ENCODE measurements around the gene C16orf90.

The C16orf90 gene

DNA sequence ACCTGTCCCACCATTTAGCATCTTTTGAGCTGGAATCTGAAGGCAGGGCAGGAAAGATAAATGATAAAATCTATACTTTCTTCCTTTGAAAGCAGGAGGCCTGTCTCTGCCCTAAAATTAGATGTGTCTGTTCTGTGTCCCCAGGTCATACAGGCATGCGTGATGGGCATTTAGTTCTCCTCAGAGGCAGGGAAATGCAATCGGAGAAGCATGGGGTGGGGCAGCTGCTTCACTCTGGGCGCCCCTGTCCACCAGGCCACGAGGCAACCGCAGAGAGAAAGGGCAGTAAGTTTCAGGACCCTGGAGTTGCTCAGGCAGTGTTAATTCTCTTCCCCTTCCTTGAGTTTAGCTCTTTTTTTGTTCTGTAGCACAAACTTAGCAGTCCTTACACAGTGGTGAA lies 30.7 kb upstream of the C16orf90 start:
- H3K36me3 ChIP-seq (ENCODE audit: control insufficient read depth, insufficient read depth, low read length) = no peaks in the 10 kb centered on the region
- H3K9ac ChIP-seq (ENCODE audit: low read length) = no peak overlapping the region
- H3K4me1 ChIP-seq (ENCODE audit: control insufficient read depth, insufficient read depth, low read length) = no peaks in the 10 kb centered on the region
- H3K9me3 ChIP-seq (ENCODE audit: control insufficient read depth, low read length) = no peaks in the 10 kb centered on the region
- no peak overlapping the region for H3K4me3 ChIP-seq (ENCODE audit: low read length)
- H3K27me3 ChIP-seq (ENCODE audit: control insufficient read depth, insufficient read depth, low read length) = no peaks in the 10 kb centered on the region

DNA sequence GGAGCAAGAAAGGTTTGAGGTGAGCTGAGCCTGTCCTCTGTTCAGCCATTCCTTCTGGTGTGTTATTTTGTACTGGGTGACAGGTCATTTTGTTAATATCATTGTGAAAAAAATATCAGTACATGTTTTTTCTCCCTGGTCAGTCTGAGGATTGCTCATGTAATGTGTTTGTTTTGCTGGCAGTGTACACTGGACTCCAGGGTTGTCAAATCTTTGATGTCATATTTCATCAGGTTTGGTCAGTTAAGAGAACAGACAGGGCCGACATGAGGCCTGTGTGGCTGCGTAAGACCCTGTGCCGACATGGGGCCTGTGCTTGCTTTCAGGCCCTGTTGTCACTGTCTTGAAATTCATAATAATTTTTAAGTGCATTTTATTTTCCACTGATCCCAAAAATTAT lies 28.0 kb upstream of the C16orf90 start:
- H3K4me3 ChIP-seq (ENCODE audit: low read length) = no peak overlapping the region
- H3K9ac ChIP-seq (ENCODE audit: low read length) = no peak overlapping the region
- no peaks in the 10 kb centered on the region for H3K27me3 ChIP-seq (ENCODE audit: control insufficient read depth, insufficient read depth, low read length)
- no peaks in the 10 kb centered on the region for H3K9me3 ChIP-seq (ENCODE audit: control insufficient read depth, low read length)
- H3K4me1 ChIP-seq (ENCODE audit: control insufficient read depth, insufficient read depth, low read length) = no peaks in the 10 kb centered on the region
- no peaks in the 10 kb centered on the region for H3K36me3 ChIP-seq (ENCODE audit: control insufficient read depth, insufficient read depth, low read length)

DNA sequence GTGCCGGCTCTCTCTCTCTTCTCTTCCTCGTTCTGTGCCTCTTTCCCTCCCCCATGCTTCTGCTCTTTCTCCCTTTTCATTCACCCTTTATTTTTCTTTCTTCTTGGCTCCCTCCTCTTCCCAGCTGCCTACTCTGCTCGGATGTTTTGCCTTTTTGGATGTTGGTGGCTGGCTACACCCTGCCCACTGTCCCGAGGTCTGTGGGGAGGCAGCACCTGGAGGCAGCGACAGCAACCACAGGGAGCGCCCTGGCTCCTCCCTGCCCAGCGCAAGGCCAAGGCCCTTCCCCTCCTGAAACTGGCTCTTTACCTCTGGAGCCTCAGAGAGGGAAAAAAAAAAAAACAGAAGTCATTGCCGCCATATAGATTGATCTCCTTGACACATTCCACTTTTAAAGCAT lies 25.6 kb upstream of the C16orf90 start:
- Histone ChIP-seq H3K27me3 (ENCODE audit: control insufficient read depth, insufficient read depth, low read length) (no peaks in the 10 kb centered on the region), H3K36me3 (ENCODE audit: control insufficient read depth, insufficient read depth, low read length) (no peaks in the 10 kb centered on the region), H3K9me3 (ENCODE audit: control insufficient read depth, low read length) (no peaks in the 10 kb centered on the region), H3K4me3 (ENCODE audit: low read length) (no peak overlapping the region), H3K4me1 (ENCODE audit: control insufficient read depth, insufficient read depth, low read length) (no peaks in the 10 kb centered on the region), H3K9ac (ENCODE audit: low read length) (no peak overlapping the region)

DNA sequence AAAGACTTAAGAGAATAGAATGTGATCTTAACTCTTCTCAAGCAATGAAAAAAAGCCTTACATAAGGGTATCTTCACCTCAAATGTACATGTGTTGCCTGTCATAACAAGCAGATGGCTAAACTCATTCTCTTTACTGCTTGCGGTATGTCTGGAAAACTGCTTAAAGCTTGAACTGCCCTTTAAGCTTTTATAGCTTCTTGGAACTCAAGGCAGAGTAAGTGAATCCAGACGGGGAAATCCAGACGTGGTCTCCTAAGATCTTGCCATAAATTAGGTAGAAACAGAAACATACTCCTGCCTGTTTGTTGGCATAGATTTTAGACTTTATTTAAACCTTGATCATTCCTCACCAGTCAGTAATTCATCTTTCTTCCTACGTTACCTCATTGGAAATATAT lies 25.1 kb upstream of the C16orf90 start:
- Histone ChIP-seq H3K27me3 (ENCODE audit: control insufficient read depth, insufficient read depth, low read length) (no peaks in the 10 kb centered on the region), H3K4me3 (ENCODE audit: low read length) (no peak overlapping the region), H3K9ac (ENCODE audit: low read length) (no peak overlapping the region), H3K36me3 (ENCODE audit: control insufficient read depth, insufficient read depth, low read length) (no peaks in the 10 kb centered on the region), H3K9me3 (ENCODE audit: control insufficient read depth, low read length) (no peaks in the 10 kb centered on the region), H3K4me1 (ENCODE audit: control insufficient read depth, insufficient read depth, low read length) (no peaks in the 10 kb centered on the region)

DNA sequence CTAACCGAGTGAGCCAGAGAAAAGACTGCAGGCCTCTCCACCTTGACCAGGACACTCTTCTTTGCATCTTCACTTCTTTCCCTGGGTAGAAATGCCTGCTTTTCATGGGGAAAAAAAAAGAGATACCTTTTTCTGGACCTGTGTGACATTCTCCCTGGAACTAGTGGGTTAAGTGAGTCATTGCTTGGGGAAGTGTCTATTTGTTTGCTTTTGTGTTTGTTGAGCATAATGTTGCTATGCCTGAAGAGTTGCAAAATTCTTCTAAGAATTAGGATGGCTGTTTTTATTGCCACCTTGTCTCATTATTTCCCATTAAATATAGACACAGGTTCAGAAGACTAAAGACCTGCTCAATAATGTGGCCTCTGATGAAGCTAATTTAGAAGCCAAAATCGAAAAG lies 24.3 kb upstream of the C16orf90 start:
- no peaks in the 10 kb centered on the region for H3K4me1 ChIP-seq (ENCODE audit: control insufficient read depth, insufficient read depth, low read length)
- no peaks in the 10 kb centered on the region for H3K27me3 ChIP-seq (ENCODE audit: control insufficient read depth, insufficient read depth, low read length)
- no peaks in the 10 kb centered on the region for H3K36me3 ChIP-seq (ENCODE audit: control insufficient read depth, insufficient read depth, low read length)
- no peak overlapping the region for H3K4me3 ChIP-seq (ENCODE audit: low read length)
- no peak overlapping the region for H3K9ac ChIP-seq (ENCODE audit: low read length)
- no peaks in the 10 kb centered on the region for H3K9me3 ChIP-seq (ENCODE audit: control insufficient read depth, low read length)

DNA sequence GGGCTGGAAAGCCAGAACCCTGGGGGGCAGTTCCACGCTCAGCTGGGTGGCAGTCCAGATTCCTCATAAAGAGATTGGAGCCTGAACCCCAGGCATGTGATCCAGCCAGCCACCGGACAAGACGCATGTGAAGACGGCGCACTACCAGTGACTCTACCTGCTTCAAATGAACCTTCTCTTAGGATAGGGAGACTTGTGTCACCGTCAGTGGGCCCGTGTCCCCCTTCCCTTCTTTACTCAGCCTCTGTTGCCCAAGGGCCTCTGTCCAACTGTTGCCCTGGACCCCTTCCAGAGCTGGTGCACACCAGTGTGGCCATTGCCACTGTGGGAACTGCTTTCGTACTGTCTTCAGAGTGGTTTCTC lies 23.7 kb upstream of the C16orf90 start:
- H3K4me1 ChIP-seq (ENCODE audit: control insufficient read depth, insufficient read depth, low read length) = no peaks in the 10 kb centered on the region
- no peaks in the 10 kb centered on the region for H3K36me3 ChIP-seq (ENCODE audit: control insufficient read depth, insufficient read depth, low read length)
- H3K27me3 ChIP-seq (ENCODE audit: control insufficient read depth, insufficient read depth, low read length) = no peaks in the 10 kb centered on the region
- H3K4me3 ChIP-seq (ENCODE audit: low read length) = no peak overlapping the region
- H3K9me3 ChIP-seq (ENCODE audit: control insufficient read depth, low read length) = no peaks in the 10 kb centered on the region
- no peak overlapping the region for H3K9ac ChIP-seq (ENCODE audit: low read length)

DNA sequence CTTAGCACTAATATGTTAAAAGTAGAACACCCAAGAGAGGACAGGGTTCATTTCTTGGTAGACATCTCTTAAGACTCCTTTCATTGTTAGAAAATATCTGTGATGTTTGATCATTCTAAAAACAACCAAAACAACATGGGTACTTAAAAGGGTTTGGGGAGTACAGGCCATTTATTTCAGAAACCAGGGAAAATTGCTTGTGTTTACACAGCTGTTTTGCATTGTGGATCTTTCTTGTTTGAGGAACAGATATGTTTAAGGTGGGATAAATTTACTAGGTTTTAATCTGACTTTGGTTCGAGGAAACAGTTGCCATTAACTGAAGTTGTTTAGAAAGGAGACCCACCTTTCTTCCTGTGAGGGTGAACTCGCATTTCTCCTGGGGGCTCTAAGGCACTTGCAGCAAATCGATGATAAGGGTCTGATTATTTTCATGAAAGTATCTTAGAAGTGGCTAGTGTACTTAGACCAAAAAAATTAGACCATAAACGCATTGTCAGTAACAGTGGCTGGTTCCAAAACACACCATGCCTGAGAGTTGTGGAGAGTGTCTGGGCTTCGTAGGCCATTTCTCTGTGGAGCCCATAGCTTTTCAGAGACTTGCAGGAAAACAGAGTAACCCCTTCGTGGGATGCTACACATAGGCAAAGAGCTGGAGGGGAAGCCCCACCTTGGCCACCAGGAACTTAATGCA lies 23.1 kb upstream of the C16orf90 start:
- no peak overlapping the region for H3K4me3 ChIP-seq (ENCODE audit: low read length)
- no peaks in the 10 kb centered on the region for H3K27me3 ChIP-seq (ENCODE audit: control insufficient read depth, insufficient read depth, low read length)
- H3K4me1 ChIP-seq (ENCODE audit: control insufficient read depth, insufficient read depth, low read length) = no peaks in the 10 kb centered on the region
- no peaks in the 10 kb centered on the region for H3K36me3 ChIP-seq (ENCODE audit: control insufficient read depth, insufficient read depth, low read length)
- H3K9me3 ChIP-seq (ENCODE audit: control insufficient read depth, low read length) = no peaks in the 10 kb centered on the region
- H3K9ac ChIP-seq (ENCODE audit: low read length) = no peak overlapping the region

DNA sequence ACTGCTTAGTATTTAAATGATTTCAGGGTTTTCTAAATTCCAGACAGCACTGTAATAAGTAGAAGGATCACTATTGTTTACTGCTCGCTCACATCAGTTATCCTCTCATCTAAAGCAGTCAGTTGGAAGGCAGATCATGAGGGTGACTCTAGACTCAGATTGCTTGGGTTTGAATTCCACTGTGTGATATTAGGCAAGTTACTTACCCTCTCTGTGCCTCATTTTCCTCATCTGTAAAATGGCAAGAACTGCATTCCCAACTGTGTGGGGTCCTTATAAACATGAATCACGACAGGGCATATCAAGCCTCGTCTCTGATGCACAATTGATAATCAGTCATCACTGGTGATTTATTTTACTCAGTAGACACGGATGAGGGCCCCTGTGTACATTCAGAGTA lies 20.6 kb upstream of the C16orf90 start:
- Histone ChIP-seq H3K27me3 (ENCODE audit: control insufficient read depth, insufficient read depth, low read length) (no peaks in the 10 kb centered on the region), H3K9ac (ENCODE audit: low read length) (no peak overlapping the region), H3K4me3 (ENCODE audit: low read length) (no peak overlapping the region), H3K4me1 (ENCODE audit: control insufficient read depth, insufficient read depth, low read length) (no peaks in the 10 kb centered on the region), H3K9me3 (ENCODE audit: control insufficient read depth, low read length) (no peaks in the 10 kb centered on the region), H3K36me3 (ENCODE audit: control insufficient read depth, insufficient read depth, low read length) (peaks cover 3% of the 10 kb centered on the region)

DNA sequence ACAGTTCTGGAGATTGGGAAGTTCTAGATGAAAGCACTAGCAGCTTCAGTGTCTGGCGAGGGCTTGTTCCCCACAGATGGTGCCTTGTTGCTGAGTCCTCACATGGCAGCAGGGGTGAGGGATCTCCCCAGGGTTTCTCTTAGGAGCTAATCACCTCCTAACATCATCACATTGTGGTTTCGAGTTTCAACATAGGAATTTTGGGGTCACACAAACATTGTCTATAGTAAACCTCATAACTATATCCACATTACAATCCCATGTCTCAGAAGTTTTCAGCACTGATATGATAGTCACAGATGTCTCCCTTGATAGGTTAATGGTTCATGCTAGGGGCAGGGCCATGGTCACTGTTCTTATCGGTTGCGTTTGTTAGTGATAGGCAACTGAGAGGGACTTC lies 19.3 kb upstream of the C16orf90 start:
- Histone ChIP-seq H3K27me3 (ENCODE audit: control insufficient read depth, insufficient read depth, low read length) (no peaks in the 10 kb centered on the region), H3K4me1 (ENCODE audit: control insufficient read depth, insufficient read depth, low read length) (no peaks in the 10 kb centered on the region), H3K9me3 (ENCODE audit: control insufficient read depth, low read length) (no peaks in the 10 kb centered on the region), H3K4me3 (ENCODE audit: low read length) (no peak overlapping the region), H3K9ac (ENCODE audit: low read length) (no peak overlapping the region), H3K36me3 (ENCODE audit: control insufficient read depth, insufficient read depth, low read length) (peaks cover 3% of the 10 kb centered on the region)

DNA sequence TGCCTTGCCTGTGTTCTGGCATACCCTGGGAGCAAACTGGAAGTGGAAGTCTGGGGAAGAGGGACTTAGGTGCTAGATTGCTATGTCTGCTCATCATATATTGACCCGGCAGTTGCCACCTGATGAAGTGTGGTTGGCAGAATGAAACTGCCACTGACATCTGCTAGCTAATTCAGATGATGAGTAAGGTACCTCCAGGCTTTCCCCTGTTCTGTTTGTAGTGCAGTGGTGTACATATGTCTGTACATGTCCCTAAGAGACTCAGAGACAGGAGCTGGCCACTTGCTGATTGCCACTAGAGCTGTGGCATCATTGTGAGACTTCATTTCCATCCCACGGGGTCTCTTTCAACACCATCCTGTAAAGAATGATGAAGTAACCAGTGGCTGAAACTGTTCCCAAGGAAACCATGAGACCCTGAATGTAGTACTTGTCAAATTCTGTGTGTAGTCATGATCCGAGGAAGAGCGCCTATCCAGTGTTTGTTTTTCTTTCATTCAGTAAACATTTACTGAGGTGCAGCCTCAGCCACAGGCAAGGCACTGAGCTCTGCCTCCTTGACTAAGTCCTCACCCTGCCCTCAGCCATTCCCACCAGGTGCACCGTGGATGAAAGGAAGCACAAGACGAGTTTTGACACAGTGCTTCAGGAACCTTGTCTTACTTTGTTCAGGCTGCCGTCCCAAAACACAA lies 18.7 kb upstream of the C16orf90 start:
- H3K4me1 ChIP-seq (ENCODE audit: control insufficient read depth, insufficient read depth, low read length) = no peaks in the 10 kb centered on the region
- H3K27me3 ChIP-seq (ENCODE audit: control insufficient read depth, insufficient read depth, low read length) = no peaks in the 10 kb centered on the region
- H3K9ac ChIP-seq (ENCODE audit: low read length) = no peak overlapping the region
- no peak overlapping the region for H3K4me3 ChIP-seq (ENCODE audit: low read length)
- peaks cover 3% of the 10 kb centered on the region for H3K36me3 ChIP-seq (ENCODE audit: control insufficient read depth, insufficient read depth, low read length)
- no peaks in the 10 kb centered on the region for H3K9me3 ChIP-seq (ENCODE audit: control insufficient read depth, low read length)

DNA sequence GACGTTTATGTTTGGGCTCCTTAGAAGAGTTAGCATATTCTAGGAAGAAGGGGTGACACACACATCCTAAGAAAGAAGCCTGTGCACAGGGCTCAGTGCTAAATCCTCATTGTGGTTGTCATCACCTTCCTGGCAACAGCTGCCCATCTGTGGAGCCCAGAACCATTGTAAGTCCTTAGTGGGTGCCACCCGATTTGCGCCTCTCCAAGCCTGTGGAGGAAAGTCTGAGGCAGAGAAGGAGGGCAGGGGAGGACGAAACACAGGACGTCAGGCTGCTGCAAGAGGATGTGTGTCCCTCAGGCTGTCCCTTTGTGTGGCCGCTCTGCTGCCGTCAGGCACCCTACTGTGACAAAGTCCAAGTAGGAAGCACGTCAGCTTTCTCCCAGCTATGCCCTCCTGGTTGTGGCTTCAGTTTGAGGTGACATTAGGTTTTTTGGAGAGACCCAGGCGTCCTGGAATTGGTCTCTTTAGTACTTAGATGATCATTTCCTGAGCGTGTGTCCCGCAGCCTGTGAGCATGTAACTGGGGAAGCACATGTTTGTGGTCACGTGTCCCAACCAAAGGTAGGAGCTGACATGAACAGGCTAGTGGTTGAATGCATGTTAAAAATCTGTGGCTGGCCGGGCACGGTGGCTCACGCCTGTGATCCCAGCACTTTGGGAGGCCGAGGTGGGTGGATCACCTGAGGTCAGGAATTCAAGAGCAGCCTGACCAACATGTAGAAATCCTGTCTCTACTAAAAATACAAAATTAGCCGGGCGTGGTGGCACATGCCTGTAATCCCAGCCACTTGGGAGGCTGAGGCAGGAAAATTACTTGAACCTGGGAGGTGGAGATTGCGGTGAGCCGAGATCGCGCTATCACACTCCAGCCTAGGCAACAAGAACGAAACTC lies 16.2 kb upstream of the C16orf90 start:
- H3K27me3 ChIP-seq (ENCODE audit: control insufficient read depth, insufficient read depth, low read length) = no peaks in the 10 kb centered on the region
- peaks cover 3% of the 10 kb centered on the region for H3K36me3 ChIP-seq (ENCODE audit: control insufficient read depth, insufficient read depth, low read length)
- no peaks in the 10 kb centered on the region for H3K9me3 ChIP-seq (ENCODE audit: control insufficient read depth, low read length)
- no peak overlapping the region for H3K9ac ChIP-seq (ENCODE audit: low read length)
- H3K4me3 ChIP-seq (ENCODE audit: low read length) = no peak overlapping the region
- H3K4me1 ChIP-seq (ENCODE audit: control insufficient read depth, insufficient read depth, low read length) = no peaks in the 10 kb centered on the region

DNA sequence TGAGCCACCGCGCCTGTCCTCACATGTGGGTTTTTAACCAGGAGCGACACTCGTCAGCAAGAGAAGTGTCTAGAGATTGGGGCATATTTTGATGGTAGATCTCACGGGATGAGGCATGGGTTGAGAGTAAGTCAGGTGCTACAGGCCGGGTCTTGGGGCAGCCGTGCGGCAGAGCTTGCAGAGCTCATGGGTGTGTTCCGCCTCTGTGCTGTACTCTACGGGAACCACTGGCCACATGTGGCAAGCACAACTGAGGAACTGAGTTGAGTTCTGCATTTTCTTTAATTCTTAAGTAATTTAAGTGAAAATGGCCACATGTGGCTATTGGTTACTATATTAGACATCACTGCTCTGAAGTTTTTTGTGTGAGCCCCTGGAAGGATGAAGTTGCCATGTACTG lies 15.1 kb upstream of the C16orf90 start:
- H3K4me3 ChIP-seq (ENCODE audit: low read length) = no peak overlapping the region
- no peaks in the 10 kb centered on the region for H3K9me3 ChIP-seq (ENCODE audit: control insufficient read depth, low read length)
- H3K27me3 ChIP-seq (ENCODE audit: control insufficient read depth, insufficient read depth, low read length) = no peaks in the 10 kb centered on the region
- H3K9ac ChIP-seq (ENCODE audit: low read length) = no peak overlapping the region
- H3K36me3 ChIP-seq (ENCODE audit: control insufficient read depth, insufficient read depth, low read length) = peaks cover 3% of the 10 kb centered on the region
- H3K4me1 ChIP-seq (ENCODE audit: control insufficient read depth, insufficient read depth, low read length) = no peaks in the 10 kb centered on the region
